Coronary artery (tissue), 2 donors: Measurements from ENCODE around the gene TSPAN14.

Experiments
- DNase-seq: peaks from one replicate; pipeline ENCODE4 v3.0.0-alpha.2; 2017; ENCODE audit warnings: low spot score
- H3K27ac ChIP-seq, 2 donors: fragments of 200-600 bp; sonication (generic); one replicate each; pipeline ENCODE4 v1.5.1; 2016 to 2019
- H3K4me3 ChIP-seq: fragments of 200-600 bp; sonication (generic); 2 replicates; pipeline ENCODE4 v1.5.1; 2016; ENCODE audit warnings: mild to moderate bottlenecking, moderate library complexity
- TF ChIP-seq, protein P1 (sequence below): fragments of 200-600 bp; sonication (generic); IDR thresholded peaks from one replicate; pipeline ENCODE4 v1.5.1; 2019; ENCODE audit warnings: antibody characterized with exemption

The TSPAN14 gene

DNA sequence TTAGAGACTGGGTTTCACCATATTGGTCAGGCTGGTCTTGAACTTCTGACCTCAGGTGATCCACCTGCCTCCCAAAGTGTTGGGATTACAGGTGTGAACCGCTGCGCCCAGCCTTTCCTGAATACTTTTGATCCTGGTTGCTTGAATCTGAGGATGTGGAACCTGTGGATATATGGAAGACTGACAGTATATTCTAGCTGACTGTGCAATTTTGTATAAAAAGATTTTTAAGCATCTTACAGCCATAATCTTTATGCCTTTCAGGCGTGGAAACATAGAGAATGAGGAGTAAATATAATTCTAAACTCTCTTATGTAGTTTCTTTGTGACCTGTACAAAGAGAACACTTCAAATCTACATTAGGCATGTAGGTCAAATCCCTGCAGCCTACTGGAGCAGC, 16.2 kb downstream of the TSPAN14 start:
- H3K4me3 ChIP-seq = no peak overlapping the region
- TF ChIP-seq, protein P1, sequence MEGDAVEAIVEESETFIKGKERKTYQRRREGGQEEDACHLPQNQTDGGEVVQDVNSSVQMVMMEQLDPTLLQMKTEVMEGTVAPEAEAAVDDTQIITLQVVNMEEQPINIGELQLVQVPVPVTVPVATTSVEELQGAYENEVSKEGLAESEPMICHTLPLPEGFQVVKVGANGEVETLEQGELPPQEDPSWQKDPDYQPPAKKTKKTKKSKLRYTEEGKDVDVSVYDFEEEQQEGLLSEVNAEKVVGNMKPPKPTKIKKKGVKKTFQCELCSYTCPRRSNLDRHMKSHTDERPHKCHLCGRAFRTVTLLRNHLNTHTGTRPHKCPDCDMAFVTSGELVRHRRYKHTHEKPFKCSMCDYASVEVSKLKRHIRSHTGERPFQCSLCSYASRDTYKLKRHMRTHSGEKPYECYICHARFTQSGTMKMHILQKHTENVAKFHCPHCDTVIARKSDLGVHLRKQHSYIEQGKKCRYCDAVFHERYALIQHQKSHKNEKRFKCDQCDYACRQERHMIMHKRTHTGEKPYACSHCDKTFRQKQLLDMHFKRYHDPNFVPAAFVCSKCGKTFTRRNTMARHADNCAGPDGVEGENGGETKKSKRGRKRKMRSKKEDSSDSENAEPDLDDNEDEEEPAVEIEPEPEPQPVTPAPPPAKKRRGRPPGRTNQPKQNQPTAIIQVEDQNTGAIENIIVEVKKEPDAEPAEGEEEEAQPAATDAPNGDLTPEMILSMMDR = no peak
- peak overlapping the region in 1 of 2 donors; percentile 35 for H3K27ac ChIP-seq
- DNase-seq = no peak

DNA sequence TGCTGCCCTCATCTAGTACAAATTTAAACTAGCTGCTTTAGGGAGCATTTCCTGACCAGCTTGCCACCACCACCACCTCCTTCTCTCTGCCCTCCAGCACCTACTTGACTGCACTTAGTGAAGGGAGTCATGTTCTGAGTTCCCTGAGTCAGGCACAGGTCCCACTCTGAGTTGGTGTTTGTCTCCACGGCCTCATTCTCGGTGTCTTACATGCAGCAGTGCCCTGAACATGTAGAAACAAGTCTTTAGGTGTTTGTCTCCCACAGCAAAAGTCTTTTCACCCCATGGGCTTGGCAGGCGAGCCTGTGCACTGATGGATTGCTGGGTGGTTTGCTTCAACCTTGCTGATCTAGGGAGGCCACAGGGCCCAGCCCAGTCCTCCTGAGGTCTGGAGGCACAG, 16.9 kb downstream of the TSPAN14 start:
- TF ChIP-seq, protein P1 = no peak
- no peak for DNase-seq
- H3K27ac ChIP-seq = peak overlapping the region in 1 of 2 donors; percentile 35

GRCh38 chr10:80471715-80472233, 17.7 kb downstream of the TSPAN14 start:
- TF ChIP-seq, protein P1 = no peak
- H3K27ac ChIP-seq = no peak overlapping the region
- no peak for DNase-seq
- H3K4me3 ChIP-seq = no peak overlapping the region

More for the DNA sequence above, 16.9 kb downstream of the TSPAN14 start:
- no peak overlapping the region for H3K4me3 ChIP-seq

DNA sequence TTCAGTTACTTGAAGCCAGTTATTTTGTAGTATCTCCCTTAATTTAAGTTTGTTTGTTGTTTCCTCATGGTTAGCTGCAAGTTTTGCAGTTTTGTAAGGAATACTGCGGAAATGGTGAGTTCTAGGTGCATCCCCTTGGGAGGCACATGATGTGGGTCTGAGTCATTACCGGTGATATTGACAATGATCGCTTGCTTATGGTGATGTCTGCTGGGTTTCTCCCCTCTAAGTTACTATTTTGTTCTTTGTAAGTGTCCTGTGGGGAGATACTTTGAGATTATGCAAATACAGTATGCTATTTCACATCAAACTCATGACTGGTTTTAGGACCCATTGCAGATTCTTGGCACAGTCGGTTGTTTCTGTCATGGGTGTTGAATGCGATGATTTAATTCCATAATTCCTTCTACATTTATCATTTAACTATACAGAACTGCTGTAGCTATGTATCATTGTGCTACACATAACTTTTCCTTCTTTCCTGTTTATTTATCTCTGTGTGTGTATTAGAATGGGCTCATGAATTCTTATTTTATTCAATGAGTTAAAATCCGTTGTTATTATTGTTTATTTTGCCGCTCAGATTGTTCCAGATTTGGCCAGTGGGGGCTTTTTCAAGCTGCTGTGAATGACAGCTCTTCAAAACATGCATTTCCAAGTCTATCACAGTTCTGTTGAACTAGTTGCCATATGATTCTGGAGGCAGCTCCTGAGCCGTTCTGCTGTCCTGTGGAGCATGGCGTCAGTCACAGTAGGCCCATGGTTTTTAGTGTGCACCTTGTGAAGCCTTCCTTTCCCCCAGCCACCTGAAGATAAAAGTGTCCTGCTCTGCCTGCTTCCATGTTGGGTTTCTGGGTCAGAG, 18.4 kb downstream of the TSPAN14 start:
- Histone ChIP-seq H3K4me3 (no peak overlapping the region), H3K27ac (no peak overlapping the region)
- no peak for DNase-seq

DNA sequence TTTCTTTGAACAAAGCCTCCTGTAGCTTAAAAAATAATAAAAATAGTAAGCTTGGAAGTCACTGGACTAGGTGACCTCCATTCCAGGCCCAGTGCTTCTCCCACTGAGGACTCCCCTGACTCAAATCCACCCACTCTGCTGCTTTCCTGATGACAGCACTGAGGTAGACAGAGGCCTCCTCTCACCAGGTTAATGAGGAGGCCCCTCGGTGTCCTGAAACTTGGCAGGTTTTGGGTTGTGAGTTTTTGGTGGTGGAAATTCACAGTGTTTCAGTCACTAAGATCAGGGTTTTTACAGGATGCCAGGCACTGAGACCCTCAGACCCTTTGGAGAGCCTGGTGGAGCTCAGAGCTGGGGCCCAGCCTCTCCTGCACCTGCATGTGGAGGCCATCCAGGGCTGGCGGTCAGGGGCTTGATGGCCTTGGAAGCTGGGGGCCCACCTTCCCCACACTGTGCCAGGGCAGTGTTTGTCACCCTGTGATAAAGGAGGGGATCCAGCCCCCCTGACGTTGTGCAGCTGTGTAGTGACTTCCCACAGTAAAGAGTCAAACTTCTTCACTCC, 19.1 kb downstream of the TSPAN14 start:
- Histone ChIP-seq H3K4me3 (no peak overlapping the region), H3K27ac (no peak overlapping the region)
- DNase-seq = no peak
- TF ChIP-seq, protein P1 = no peak

More for the DNA sequence above, 18.4 kb downstream of the TSPAN14 start:
- TF ChIP-seq, protein P1 = no peak

- TF ChIP-seq, protein P1 = no peak
- Histone ChIP-seq H3K27ac (peak overlapping the region in 1 of 2 donors; percentile 31), H3K4me3 (no peak overlapping the region)
- DNase-seq = no peak
Measured at GRCh38 chr10:80473692-80474596, 19.8 kb downstream of the TSPAN14 start.
